NCI-H1092 treated with DMSO at 0.1 percent for 48 hours (cell line): ENCODE measurements around the gene RNF208.
A peak's percentile ranks its signal among the peaks of the same experiment; 100 is the strongest.
"Not testable (repeated sequence)": the region's sequence is repeated elsewhere in the genome, so short reads cannot be mapped to it uniquely, and the experiment has no call there.

Experiments used
- DNase-seq: peaks from one replicate; lab custom pipeline; 2025; lab: John Stamatoyannopoulos, UW

RNF208 gene

GRCh38 chr9:137253717-137254623, 31.9 kb upstream of the RNF208 start:
- no peak for DNase-seq

- DNase-seq: no peak
These were observed 30.8 kb upstream of the RNF208 start for GRCh38 chr9:137252555-137253506.

DNA sequence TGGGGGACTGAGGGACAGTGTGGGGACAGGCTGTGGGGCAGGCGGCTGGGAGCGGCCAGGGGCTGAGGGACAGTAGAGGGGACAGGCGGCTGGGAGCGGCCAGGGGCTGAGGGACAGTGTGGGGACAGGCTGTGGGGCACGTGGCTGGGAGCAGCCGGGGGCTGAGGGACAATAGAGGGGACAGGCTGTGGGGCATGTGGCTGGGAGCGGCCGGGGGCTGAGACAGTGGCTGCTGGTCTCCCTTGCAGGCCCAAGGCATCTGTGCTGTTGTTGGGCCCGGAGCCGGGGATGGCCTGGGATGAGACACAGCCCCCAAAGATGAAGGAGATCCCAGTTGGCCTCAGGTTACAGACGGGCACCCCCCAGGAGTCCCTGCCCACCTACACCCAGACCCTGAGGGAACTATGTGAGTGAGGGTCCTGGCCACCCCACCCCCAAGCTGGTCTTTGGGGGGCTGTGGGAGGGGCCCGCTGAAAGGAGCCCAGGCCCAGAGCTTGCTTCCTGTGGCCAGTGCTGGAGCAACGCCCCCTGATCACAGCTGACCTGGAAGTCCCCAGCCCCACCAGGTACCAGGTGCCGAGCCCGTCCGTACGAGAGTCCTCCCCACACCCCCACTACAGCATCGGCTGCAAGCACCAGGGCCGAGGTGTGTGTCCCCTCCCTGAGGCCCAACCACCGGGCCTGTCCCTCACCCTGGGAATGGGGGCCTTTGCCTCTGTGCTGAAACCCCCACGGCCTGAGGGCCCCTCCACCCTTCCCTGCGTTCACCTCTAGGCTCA, 29.6 kb upstream of the RNF208 start:
- no peak for DNase-seq

DNA sequence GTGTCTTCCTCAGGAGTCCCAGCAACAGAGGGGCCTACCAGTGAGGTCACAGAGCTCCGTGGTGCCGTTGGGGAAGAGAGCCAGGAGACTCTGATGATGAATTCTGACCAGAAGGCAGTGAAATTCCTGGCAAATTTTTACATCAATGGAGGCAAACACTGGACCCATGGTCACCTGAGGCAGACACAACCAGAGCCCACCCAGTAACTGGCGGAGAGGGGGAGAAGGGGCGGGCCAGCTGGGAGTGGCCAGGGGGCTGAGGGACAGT, 29.1 kb upstream of the RNF208 start, which contains the start of gene STPG3:
Gene STPG3 (plus strand): TSS at position 93 of the 268 bp plus-strand sequence. CDS start 1 bp downstream, at position 94.
- no peak for DNase-seq

- DNase-seq: no peak
These were observed 28.5 kb upstream of the RNF208 start for GRCh38 chr9:137250329-137251193.

DNA sequence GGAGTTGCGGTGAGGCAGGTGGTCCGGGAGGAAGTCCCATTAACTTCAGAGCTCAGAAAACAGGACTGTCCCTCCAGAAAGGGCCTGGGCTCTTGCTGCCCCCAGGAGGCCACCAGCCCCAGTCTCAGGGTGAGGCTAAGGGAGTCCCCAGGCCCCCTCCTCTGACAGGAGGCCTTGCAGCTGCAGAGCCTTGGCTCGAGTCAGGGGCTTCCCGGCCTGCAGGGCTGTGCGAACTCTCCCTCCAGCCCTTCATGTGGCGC, 25.8 kb upstream of the RNF208 start:
- no peak for DNase-seq

DNA sequence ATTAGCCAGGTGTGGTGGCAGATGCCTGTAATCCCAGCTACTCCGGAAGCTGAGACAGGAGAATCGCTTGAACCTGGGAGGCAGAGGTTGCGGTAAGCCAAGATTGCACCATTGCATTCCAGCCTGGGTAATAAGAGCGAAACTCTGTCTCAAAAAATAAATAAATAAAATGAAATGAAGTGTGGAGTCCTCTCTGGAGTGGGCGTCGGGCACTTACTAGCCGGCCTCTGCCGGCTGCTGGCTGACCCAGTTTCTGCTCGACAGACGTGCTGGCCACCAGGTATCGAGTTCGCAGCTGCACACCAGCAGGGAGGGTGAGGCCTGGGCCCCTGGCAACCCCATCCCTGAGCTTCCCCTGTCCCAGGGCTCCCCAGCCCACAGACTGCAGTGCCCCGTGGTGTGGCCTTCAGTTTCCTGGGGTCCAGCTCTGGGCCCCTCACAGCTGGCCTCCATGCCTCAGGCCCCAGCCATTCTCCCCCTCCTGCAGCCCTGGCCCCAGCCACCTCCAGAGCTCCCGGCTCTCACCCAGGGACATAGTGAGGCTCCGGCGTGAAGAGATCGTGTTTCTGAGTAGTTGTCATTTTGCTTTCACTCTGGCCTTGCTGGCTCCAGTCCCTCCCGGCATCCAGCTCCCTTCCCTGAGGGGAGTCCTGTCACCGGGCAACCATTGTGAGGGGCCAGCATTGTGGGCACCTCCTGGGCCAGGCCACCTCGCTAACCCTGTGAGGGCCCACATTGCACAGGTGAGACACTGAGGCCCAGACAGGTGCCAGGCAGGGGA, 25.3 kb upstream of the RNF208 start:
- peak; percentile 29 for DNase-seq

GRCh38 chr9:137245450-137246421, 23.7 kb upstream of the RNF208 start:
- DNase-seq: no peak

- peak; percentile 52 for DNase-seq
These were observed 22.7 kb upstream of the RNF208 start for GRCh38 chr9:137244486-137245449.

DNA sequence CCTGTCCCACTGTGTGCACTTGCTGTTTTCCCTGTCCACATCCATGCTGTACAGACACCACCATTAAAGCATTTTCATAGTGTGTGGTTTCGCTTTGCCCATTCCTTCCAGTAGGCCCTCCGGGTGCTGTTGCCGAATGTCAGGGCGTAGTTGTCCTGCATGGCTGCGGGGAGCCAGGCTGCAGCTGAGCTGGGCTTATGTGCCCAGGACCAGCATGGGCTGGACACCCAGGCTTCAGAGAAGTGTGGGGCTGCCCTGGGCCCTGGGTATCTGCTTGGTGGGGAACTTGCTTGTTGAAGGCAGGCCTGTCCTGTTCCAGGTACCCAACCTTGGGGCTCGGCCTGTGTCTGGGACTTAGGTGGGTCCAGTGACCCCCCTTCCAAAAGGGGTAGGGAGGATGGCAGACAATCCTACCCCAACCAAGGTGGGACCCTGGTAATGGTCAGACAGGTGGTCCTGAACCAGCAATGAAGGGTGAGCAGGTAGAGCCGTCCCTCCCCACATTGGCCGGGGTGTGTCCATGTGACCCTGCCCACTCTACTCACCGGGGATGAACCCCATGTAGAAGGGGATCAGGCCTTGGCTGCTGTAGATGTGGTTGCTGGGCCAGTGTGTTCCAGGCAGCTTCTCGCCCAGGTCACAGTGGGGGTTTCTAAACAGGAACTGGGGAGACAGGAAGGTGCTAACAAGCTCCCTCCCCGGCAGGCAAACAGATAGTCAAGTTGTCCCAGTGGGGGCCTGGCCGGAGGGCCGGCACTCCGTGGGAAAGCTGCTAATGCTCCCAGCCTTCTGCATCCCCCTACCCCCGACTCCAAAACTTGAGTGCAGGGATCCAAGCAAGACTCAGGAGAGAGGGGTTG, 21.8 kb upstream of the RNF208 start:
- DNase-seq: peak; percentile 52

DNA sequence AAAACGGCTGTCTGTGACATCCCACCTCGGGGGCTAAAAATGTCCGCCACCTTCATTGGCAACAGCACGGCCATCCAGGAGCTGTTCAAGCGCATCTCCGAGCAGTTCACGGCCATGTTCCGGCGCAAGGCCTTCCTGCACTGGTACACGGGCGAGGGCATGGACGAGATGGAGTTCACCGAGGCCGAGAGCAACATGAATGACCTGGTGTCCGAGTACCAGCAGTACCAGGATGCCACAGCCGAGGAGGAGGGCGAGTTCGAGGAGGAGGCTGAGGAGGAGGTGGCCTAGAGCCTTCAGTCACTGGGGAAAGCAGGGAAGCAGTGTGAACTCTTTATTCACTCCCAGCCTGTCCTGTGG, 21.2 kb upstream of the RNF208 start:
- not testable (repeated sequence) for DNase-seq

GRCh38 chr9:137242269-137243203, 20.5 kb upstream of the RNF208 start:
- DNase-seq: no peak

GRCh38 chr9:137241490-137242268, 19.6 kb upstream of the RNF208 start:
- DNase-seq: no peak

- peak; percentile 100 for DNase-seq
These were observed 18.9 kb upstream of the RNF208 start, which contains the start of gene TUBB4B for GRCh38 chr9:137240841-137241489. TSS of gene TUBB4B (plus strand) at chr9:137241287. CDS start at chr9:137241361, 74 bp downstream.
